ENCODE data around the gene DOCK9.

Gene DOCK9

GRCh38 chr13:98846521-98846920 lies 131.3 kb downstream of the DOCK9 start:
- DNase-seq = no peak

- no peak for DNase-seq
These were observed 132.1 kb downstream of the DOCK9 start for GRCh38 chr13:98845742-98846141.

GRCh38 chr13:98844021-98844420 lies 133.8 kb downstream of the DOCK9 start:
- no peak for DNase-seq

- no peak for DNase-seq
These were observed 134.4 kb downstream of the DOCK9 start for GRCh38 chr13:98843482-98843877.

GRCh38 chr13:98842858-98843481 lies 134.9 kb downstream of the DOCK9 start:
- peak; percentile 71 to 94 for DNase-seq

- DNase-seq = peak; percentile 44 to 67
These were observed 135.8 kb downstream of the DOCK9 start for GRCh38 chr13:98842070-98842469.

GRCh38 chr13:98839856-98840769 lies 137.8 kb downstream of the DOCK9 start:
- peak; percentile 48 to 86 for DNase-seq

- no peak for DNase-seq
These were observed 139.1 kb downstream of the DOCK9 start for GRCh38 chr13:98838776-98839175.

GRCh38 chr13:98837896-98838295 lies 140.0 kb downstream of the DOCK9 start:
- DNase-seq = no peak

GRCh38 chr13:98835156-98835555 lies 142.7 kb downstream of the DOCK9 start:
- DNase-seq = peak; percentile 19 to 41

GRCh38 chr13:98834254-98834960 lies 143.5 kb downstream of the DOCK9 start:
- DNase-seq = no peak

GRCh38 chr13:98831236-98831635 lies 146.6 kb downstream of the DOCK9 start:
- no peak for DNase-seq

GRCh38 chr13:98829541-98829940 lies 148.3 kb downstream of the DOCK9 start:
- DNase-seq = no peak

GRCh38 chr13:98828614-98829013 lies 149.2 kb downstream of the DOCK9 start:
- no peak for DNase-seq

- no peak for DNase-seq
These were observed 150.4 kb downstream of the DOCK9 start for GRCh38 chr13:98827449-98827848.

- no peak for DNase-seq
These were observed 151.7 kb downstream of the DOCK9 start for GRCh38 chr13:98826146-98826545.

GRCh38 chr13:98825659-98826058 lies 152.2 kb downstream of the DOCK9 start:
- no peak for DNase-seq

- no peak for DNase-seq
These were observed 153.3 kb downstream of the DOCK9 start for GRCh38 chr13:98824376-98825160.

GRCh38 chr13:98823442-98823841 lies 154.4 kb downstream of the DOCK9 start:
- no peak for DNase-seq

GRCh38 chr13:98822225-98822606 lies 155.6 kb downstream of the DOCK9 start:
- DNase-seq = no peak

GRCh38 chr13:98821372-98822224 lies 156.3 kb downstream of the DOCK9 start:
- DNase-seq = no peak
